ENCODE results near the gene ZC3HAV1L.

ZC3HAV1L gene

GRCh38 chr7:139051655-139052054 is 15.8 kb upstream of the ZC3HAV1L start:
- Histone ChIP-seq H3K4me3 (ENCODE audit: low read depth in 1 of 2, low read length in 1 of 2) (no peak overlapping the region), H3K4me1 (ENCODE audit: control insufficient read depth in 1 of 2, insufficient read depth in 1 of 2, low read depth in 1 of 2, low read length in 1 of 2) (no peaks in the 10 kb centered on the region), H3K9me3 (no peaks in the 10 kb centered on the region), H3K36me3 (peaks cover 98% of the 10 kb centered on the region), H3K27ac (no peak overlapping the region), H3K27me3 (no peaks in the 10 kb centered on the region)
- TF ChIP-seq, protein P1, sequence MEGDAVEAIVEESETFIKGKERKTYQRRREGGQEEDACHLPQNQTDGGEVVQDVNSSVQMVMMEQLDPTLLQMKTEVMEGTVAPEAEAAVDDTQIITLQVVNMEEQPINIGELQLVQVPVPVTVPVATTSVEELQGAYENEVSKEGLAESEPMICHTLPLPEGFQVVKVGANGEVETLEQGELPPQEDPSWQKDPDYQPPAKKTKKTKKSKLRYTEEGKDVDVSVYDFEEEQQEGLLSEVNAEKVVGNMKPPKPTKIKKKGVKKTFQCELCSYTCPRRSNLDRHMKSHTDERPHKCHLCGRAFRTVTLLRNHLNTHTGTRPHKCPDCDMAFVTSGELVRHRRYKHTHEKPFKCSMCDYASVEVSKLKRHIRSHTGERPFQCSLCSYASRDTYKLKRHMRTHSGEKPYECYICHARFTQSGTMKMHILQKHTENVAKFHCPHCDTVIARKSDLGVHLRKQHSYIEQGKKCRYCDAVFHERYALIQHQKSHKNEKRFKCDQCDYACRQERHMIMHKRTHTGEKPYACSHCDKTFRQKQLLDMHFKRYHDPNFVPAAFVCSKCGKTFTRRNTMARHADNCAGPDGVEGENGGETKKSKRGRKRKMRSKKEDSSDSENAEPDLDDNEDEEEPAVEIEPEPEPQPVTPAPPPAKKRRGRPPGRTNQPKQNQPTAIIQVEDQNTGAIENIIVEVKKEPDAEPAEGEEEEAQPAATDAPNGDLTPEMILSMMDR (IDR thresholded peaks at IDR 0.05), result no peak

GRCh38 chr7:139049936-139050335 is 14.1 kb upstream of the ZC3HAV1L start:
- H3K4me3 ChIP-seq (ENCODE audit: low read depth in 1 of 2, low read length in 1 of 2), result no peak overlapping the region
- H3K27ac ChIP-seq, result no peak overlapping the region
- H3K9me3 ChIP-seq, result no peaks in the 10 kb centered on the region
- TF ChIP-seq, protein P1 (IDR thresholded peaks at IDR 0.05), result no peak
- H3K36me3 ChIP-seq, result peaks cover 98% of the 10 kb centered on the region
- no peaks in the 10 kb centered on the region for H3K27me3 ChIP-seq
- peaks cover 6 to 7% of the 10 kb centered on the region in 2 experiments for H3K4me1 ChIP-seq (ENCODE audit: control insufficient read depth in 1 of 2, insufficient read depth in 1 of 2, low read depth in 1 of 2, low read length in 1 of 2)

DNA sequence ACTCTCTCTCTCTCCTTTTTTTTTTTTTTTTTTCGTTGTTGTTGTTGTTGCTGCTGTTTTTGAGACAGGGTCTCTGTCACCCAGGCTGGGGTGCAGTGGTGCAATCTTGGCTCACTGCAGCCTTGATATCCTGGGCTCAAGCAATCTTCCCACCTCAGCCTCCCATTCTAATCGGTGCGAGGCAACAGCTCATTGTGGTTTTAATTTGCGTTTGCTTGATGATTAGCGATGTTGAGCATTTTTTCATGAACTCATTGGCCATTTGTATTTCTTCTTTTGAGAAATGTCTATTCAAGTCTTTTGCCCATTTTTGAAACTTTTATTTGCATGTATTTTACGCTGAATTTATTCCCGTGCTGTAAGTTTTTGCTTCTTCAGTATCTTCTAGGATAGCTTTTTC is 13.3 kb upstream of the ZC3HAV1L start:
- H3K36me3 ChIP-seq, result peaks cover 96% of the 10 kb centered on the region

GRCh38 chr7:139047970-139048369 is 12.1 kb upstream of the ZC3HAV1L start:
- H3K27ac ChIP-seq, result no peak overlapping the region
- H3K27me3 ChIP-seq, result no peaks in the 10 kb centered on the region
- TF ChIP-seq, protein P1 (IDR thresholded peaks at IDR 0.05), result no peak
- no peaks in the 10 kb centered on the region for H3K9me3 ChIP-seq
- peaks cover 95% of the 10 kb centered on the region for H3K36me3 ChIP-seq
- peaks cover 11 to 20% of the 10 kb centered on the region in 2 experiments for H3K4me1 ChIP-seq (ENCODE audit: control insufficient read depth in 1 of 2, insufficient read depth in 1 of 2, low read depth in 1 of 2, low read length in 1 of 2)
- H3K4me3 ChIP-seq (ENCODE audit: low read depth in 1 of 2, low read length in 1 of 2), result no peak overlapping the region

More for the DNA sequence above, 13.3 kb upstream of the ZC3HAV1L start:
- H3K27ac ChIP-seq, result no peak overlapping the region
- H3K4me1 ChIP-seq (ENCODE audit: control insufficient read depth in 1 of 2, insufficient read depth in 1 of 2, low read depth in 1 of 2, low read length in 1 of 2), result peaks cover 11 to 15% of the 10 kb centered on the region in 2 experiments
- TF ChIP-seq, protein P1 (IDR thresholded peaks at IDR 0.05), result no peak
- no peak overlapping the region for H3K4me3 ChIP-seq (ENCODE audit: low read depth in 1 of 2, low read length in 1 of 2)
- H3K27me3 ChIP-seq, result no peaks in the 10 kb centered on the region
- H3K9me3 ChIP-seq, result no peaks in the 10 kb centered on the region

GRCh38 chr7:139046143-139046542 is 10.3 kb upstream of the ZC3HAV1L start:
- Histone ChIP-seq H3K27me3 (no peaks in the 10 kb centered on the region), H3K36me3 (peaks cover 78% of the 10 kb centered on the region), H3K9me3 (no peaks in the 10 kb centered on the region), H3K27ac (no peak overlapping the region), H3K4me3 (ENCODE audit: low read depth in 1 of 2, low read length in 1 of 2) (no peak overlapping the region), H3K4me1 (ENCODE audit: control insufficient read depth in 1 of 2, insufficient read depth in 1 of 2, low read depth in 1 of 2, low read length in 1 of 2) (peaks cover 11 to 20% of the 10 kb centered on the region in 2 experiments)
- TF ChIP-seq, protein P1 (IDR thresholded peaks at IDR 0.05), result no peak
